Measurements from ENCODE around the gene GPR89A.
"Not testable (repeated sequence)": the region's sequence is repeated elsewhere in the genome, so short reads cannot be mapped to it uniquely, and the experiment has no call there.

Gene GPR89A

DNA sequence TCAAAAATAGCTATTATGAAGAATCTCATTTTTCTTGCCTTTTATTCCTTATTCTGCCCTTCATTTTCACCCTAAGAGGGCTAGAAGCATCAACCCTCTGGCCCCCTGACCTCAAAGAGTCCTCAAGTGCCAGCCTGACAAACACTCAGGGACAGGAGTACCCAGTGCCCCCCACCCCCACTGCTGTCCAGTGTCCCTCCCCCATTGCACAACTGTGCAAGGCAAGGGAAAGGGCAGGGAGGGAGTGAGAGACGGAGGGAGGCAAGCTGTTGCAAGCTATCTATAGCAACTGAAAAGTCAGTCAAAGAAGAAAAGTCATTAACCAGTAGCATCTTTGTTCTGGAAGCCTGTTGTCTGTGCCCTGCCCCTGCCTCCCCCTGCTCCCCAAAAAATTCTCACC is 78.3 kb downstream of the GPR89A start:
- DNase-seq (ENCODE audit: low spot score) = not testable (repeated sequence)

DNA sequence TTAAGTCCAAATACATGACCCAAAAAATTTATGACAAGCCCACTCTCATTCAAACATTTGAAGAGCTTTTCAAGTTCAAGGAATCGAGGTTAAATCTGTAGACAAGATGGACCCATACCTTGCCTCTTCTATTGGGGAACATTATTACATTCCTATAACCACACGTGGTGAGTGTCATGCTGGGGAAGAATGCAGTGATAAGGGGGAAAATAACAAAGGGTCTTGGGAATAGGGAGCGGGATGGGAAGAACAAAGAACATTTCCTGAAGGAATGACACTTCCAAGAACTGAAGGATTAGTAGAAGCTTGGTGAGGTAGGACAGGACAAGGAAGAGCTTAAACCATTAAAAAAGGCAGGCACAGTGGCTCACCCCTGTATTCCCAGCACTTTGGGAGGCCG is 80.5 kb downstream of the GPR89A start:
- DNase-seq (ENCODE audit: low spot score) = no peak

DNA sequence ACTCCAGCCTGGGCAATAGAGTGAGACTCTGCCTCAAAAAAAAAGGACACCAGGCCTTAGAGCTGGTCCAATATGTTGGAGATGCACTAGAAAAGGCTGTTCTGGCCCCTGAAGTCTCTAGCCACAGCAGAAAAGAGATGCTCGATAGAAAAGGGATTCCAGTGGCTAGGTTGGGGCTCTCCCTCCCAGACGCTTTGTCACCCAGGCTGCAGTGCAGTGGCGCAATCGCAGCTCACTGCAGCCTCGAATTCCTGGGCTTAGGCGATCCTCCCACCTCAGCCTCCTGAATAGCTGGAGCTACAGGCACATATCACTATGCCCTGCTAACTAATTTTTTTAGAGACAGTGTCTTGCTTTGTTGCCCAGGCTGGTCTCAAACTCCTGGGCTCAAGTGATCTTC is 81.1 kb downstream of the GPR89A start:
- no peak for DNase-seq (ENCODE audit: low spot score)

- no peak for DNase-seq (ENCODE audit: low spot score)
Observed at GRCh38 chr1:145689922-145690321, 82.1 kb downstream of the GPR89A start.

- DNase-seq (ENCODE audit: low spot score) = peak; percentile 52
Observed at GRCh38 chr1:145690587-145691558, 83.1 kb downstream of the GPR89A start.

GRCh38 chr1:145692785-145693443 is 85.1 kb downstream of the GPR89A start:
- no peak for DNase-seq (ENCODE audit: low spot score)

DNA sequence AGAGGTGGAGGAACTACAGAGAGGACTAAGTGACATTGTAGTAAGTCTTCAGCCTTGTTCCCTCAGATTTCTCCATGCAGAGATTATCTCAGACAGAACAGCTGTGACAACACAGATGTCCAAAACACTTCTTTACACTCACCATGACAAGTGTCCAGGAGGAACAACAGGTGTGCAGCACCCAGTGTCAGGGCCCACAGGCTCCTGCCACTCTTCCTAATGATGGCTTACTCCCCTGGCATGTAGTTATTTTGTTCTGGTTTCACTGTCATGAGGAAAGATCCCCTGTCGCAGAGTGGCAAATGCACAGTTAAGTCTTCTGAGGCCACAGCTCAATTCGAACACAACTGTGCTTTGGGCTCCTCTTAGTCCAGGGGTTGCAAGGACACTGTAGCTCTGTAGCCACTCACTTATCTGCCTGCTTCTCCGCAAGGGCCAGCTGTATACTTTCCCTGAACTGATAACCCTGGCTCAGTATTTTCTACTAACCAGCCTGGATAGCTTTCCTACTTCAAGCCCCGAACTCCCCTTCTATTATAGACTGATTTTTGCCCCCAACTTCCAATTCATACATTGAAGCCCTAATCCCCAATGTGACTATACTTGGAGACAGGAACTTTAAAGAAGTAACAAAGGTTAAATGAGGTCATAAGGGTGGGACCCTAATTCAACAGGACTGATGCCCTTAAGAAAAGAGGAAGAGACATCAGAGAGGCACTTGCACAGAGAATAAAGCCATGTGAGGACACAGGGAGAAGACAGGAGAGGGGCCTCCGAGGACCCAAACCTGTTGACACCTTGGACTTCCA is 88.2 kb downstream of the GPR89A start:
- no peak for DNase-seq (ENCODE audit: low spot score)

DNA sequence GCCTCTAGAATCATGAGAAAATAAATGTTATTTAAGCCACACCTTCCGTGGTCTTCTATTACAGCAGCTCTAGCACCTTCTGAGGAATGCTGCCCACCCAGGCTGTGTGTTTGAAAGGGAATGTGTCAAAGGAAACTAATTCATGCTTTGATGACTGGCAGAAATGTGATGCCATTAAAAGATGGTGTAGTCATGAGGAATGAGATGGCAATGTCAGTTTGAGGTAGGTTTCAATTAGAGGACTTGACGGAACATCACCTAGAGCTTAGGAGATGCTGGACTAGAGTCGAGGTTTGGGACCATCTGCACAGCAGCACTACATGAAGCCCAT is 88.8 kb downstream of the GPR89A start:
- no peak for DNase-seq (ENCODE audit: low spot score)

DNA sequence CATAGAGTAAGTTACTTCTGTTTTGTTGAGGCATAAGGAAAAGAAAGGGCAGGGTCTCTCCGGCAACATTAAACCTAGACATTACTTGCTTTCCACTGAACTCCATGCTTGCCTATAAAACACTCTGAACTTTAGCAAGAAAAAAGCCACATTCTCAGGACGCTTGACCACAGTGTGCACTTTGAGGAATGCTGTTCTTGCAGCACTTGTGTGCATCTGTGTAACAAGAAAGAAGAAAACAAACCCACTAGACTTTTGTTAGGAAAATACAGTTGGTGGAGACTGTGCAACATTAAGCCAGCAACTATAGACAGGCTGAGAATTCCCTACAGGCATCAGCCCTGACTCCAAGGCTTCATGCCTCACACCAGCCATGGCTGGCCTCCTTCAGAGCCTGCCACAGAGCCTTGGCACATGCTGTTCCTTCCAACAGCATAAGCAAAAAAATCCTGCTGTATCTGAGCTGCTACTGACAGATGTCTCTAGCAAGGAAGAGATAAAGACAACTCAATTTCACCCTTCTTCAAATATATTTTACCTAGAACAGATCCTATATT is 93.6 kb downstream of the GPR89A start:
- DNase-seq (ENCODE audit: low spot score) = no peak

DNA sequence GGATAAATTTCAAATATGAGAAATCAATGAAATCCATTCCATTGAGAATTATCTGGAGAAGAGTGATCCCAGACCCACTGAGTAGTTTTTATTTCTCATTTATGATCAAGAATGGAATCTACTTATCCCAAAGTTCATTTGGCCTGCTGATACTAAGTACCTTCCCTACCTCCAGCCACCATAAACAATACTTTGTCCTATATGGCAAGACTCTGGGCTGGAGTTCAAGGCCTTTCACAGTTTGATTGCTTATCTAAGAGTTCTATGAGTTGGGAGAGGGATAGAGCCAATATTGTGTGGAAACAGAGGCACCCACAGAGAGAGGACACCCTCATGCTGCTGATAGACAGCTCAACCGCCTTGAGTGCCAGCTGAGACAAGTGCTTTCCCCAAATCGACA is 94.3 kb downstream of the GPR89A start:
- no peak for DNase-seq (ENCODE audit: low spot score)

GRCh38 chr1:145702826-145703225 is 95.0 kb downstream of the GPR89A start:
- DNase-seq (ENCODE audit: low spot score) = no peak

GRCh38 chr1:145705622-145706021 is 97.8 kb downstream of the GPR89A start:
- DNase-seq (ENCODE audit: low spot score) = no peak

DNA sequence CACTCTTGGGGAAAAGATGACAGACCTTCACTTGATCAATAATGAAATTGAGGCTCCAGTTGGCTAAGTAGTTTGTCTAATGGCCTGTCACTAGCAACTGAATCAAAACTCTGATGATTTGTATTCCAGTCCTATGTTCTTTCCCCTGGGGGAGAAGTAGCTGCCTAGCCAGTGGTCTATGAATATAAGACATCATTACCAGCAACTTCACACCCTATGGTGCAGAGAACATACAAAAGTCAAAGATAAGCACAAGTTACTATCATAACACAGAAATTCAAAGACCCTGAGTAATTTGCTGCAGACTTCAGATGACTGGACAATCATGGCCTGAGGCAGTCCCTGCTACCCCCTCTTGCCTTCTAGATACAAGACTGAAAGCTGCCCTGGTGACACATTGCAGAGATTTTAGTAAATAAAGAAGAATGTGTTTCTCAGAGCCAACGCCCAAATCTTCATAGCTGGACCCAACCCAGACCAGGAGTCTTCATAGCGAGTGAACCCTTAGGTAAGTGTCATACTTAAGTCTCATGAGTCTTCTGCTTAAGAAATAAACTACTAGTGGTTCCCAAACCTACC is 98.4 kb downstream of the GPR89A start:
- no peak for DNase-seq (ENCODE audit: low spot score)

- DNase-seq (ENCODE audit: low spot score) = no peak
Observed at GRCh38 chr1:145707183-145707867, 99.5 kb downstream of the GPR89A start, which contains the start of gene PDZK1. PDZK1 (minus strand) TSS chr1:145707368; CDS start chr1:145688021, 19,347 bp downstream.

DNA sequence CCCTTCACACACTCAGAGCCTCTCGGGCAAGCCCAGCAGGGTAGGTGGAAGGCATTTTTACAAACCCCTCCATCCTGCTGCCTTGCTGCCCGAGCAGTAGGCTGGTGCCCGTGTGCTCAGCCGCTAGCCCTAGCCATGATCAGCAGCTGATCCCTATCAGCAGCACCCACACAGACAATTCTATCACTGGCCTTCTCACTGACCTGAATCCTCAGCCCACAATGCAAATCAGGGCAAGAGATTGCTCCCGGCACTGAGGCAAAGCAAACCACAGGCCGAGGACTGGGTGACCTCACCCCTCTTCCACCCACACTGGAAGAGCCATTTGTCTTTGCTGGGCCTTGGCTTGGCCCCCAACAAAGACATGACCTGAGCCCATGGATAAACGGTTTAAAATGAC is 100.3 kb downstream of the GPR89A start:
- DNase-seq (ENCODE audit: low spot score) = no peak

DNA sequence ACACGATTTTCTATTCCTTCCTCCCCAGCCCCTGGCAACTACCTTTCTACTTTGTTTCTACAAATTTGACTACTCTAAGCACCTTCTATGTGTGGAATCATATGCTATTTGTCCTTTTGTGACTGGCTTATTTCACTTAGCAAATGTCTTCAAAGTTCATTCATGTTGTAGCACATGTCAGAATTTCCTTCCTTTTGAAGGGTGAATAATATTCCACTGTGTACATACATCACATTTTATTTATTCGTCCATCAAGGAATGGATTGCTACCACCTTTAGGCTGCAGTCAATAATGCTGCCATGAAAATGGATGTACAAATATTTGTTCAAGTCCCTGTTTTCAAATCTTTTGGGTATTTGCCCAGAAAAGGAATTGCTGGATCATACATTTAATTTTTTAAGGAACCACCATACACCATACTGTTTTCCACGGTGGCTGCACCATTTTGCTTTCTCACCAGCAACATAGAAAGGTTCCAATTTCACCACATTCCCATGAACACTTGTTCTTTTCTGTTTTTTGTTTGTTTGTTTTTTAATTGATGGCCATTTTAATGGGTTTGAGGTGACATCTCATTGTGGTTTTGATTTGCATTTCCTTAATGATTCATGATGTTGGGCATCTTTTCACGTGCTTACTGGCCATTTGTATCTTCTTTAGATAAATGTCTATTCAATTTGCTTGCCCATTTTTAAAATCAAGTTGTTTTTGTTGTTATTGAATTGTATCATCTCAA is 102.7 kb downstream of the GPR89A start:
- no peak for DNase-seq (ENCODE audit: low spot score)

GRCh38 chr1:145711213-145711651 is 103.4 kb downstream of the GPR89A start:
- DNase-seq (ENCODE audit: low spot score) = no peak

- no peak for DNase-seq (ENCODE audit: low spot score)
Observed at GRCh38 chr1:145714524-145715111, 106.8 kb downstream of the GPR89A start.

GRCh38 chr1:145716641-145717345 is 109.0 kb downstream of the GPR89A start:
- no peak for DNase-seq (ENCODE audit: low spot score)
